Omental fat pad (tissue), 4 donors: ENCODE measurements around the gene APBB2. TPM values are rescaled to one million over a fixed set of nuclear protein-coding genes. Genes with fewer than 3 reads are reported as not detected.

ENCODE experiments used
- ATAC-seq: fragments of 150-250 bp; one replicate; pipeline ENCODE4 v1.9.1; 2016; ENCODE audit warnings: mild to moderate bottlenecking, moderate library complexity; ENCODE audit not compliant: low FRiP score
- DNase-seq: peaks from one replicate; pipeline ENCODE4 v3.0.0-alpha.2; 2019; ENCODE audit warnings: low spot score
- small RNA-seq: library from RNA; depleted of rRNA; stranded (forward); fragments of <200 nt; gene quantifications from one replicate; pipeline ENCODE3, GENCODE V24; 2016
- total RNA-seq, 4 donors: library from RNA; depleted of rRNA; stranded (reverse); fragments of >200 nt; gene quantifications; one replicate each; pipeline ENCODE4 v1.1.0, GENCODE V29; 2016
- TF ChIP-seq, protein P1 (sequence below), 3 donors: fragments of 450-650 bp; IDR thresholded peaks; one replicate each; pipeline ENCODE4 v1.5.1; 2016 to 2017; ENCODE audit warnings: antibody characterized with exemption in 3 of 3, mild to moderate bottlenecking in 3 of 3, moderate library complexity in 2 of 3

Gene APBB2
- total RNA-seq, 4 donors from 2014 or later: 76.6 to 138 (median 113) TPM

DNA sequence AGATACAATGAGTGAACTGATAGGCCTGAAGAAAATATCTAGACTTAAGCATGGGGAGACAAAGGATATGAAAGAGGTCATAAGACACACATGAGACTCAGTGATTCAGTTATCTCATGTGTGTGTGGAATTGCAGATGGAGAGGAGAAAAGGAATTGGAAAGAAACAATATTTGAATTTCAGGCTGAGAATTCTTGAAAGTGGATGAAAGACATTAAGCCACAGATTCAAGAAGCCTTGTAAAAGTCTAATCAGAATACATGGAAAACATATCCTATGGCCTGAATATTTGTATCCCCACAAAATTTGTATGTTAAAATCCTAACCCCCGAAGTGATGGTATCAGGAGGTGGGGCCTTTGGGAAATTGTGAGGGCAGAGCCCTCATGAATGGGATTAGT is 436.3 kb downstream of the APBB2 start:
- no peak for ATAC-seq
- TF ChIP-seq, protein P1, sequence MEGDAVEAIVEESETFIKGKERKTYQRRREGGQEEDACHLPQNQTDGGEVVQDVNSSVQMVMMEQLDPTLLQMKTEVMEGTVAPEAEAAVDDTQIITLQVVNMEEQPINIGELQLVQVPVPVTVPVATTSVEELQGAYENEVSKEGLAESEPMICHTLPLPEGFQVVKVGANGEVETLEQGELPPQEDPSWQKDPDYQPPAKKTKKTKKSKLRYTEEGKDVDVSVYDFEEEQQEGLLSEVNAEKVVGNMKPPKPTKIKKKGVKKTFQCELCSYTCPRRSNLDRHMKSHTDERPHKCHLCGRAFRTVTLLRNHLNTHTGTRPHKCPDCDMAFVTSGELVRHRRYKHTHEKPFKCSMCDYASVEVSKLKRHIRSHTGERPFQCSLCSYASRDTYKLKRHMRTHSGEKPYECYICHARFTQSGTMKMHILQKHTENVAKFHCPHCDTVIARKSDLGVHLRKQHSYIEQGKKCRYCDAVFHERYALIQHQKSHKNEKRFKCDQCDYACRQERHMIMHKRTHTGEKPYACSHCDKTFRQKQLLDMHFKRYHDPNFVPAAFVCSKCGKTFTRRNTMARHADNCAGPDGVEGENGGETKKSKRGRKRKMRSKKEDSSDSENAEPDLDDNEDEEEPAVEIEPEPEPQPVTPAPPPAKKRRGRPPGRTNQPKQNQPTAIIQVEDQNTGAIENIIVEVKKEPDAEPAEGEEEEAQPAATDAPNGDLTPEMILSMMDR (IDR thresholded peaks at IDR 0.05): no peak

DNA sequence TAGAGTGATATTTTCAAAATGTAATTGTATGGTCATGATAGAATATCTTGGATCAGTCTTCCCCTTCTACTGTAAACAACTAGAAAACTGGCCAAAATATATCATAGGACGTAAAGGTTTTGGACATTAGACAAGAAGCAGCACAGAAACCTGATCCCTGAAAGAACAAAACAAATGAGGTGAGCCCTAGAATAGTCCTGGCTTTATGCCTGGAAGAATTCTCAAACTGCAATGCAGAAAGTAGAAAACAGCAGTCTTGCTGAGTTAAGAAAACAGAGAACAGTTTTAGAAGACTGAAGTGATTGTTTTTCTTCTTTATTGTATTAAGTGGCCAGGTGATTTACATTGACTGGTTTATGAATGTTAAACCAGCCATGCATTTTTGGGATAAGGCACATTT is 445.1 kb downstream of the APBB2 start:
- DNase-seq (no peak), ATAC-seq (no peak)
- TF ChIP-seq, protein P1 (IDR thresholded peaks at IDR 0.05): no peak

More for the DNA sequence above, 436.3 kb downstream of the APBB2 start:
- DNase-seq: no peak

DNA sequence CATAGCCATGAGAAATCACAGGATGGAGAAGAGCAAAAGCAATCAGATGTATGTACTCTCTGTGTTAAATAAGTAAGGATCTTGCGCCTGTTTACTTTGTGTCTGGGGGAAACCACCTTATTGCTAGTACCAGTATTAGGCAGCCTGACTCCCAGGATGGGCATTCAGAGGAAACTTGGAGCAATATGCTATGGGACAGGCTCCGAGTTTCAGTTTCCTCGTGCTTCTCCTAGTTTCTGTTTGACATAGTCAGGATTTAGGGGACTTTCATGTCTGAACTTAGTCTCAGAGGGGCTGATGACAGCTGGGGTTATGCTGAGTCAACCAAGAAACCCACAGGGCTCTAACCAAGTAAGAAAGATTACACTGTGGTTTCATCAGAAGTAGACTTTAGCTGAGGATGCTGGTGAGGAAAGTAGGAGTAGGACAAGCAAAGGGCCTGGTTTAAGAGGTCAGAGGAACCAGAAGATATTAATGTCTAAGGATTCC is 451.1 kb downstream of the APBB2 start:
- DNase-seq (no peak), ATAC-seq (no peak)
- TF ChIP-seq, protein P1 (IDR thresholded peaks at IDR 0.05): no peak

Small RNAs within 50 kb of the gene (small RNA-seq; reads per million reads assigned to genes)
- gene RF00019 (not detected), gene RNA5SP160 (not detected), gene RNU6-1195P (not detected), gene RNU6-836P (not detected)

Other genes with a start within 250 kb of the APBB2 start
- 100 to 1,000 TPM in 3 of 4 donors, 10 to 100 TPM in 1; 15.3 to 205 (median 163) TPM for gene UCHL1, start 42.4 kb upstream of the APBB2 start, total RNA-seq